CD4-positive, alpha-beta T cell treated with Interleukin-15 for 4 hours (primary cell): ENCODE results near the gene SGSM1.
A peak's percentile ranks its signal among the peaks of the same experiment; 100 is the strongest.
"Not testable (repeated sequence)": the region's sequence is repeated elsewhere in the genome, so short reads cannot be mapped to it uniquely, and the experiment has no call there.

Experiments used
- DNase-seq: peaks from one replicate; pipeline ENCODE4 v3.0.0-alpha.2; 2020; ENCODE audit warnings: low spot score

Gene SGSM1

GRCh38 chr22:24894998-24895397, 89.0 kb downstream of the SGSM1 start:
- no peak for DNase-seq

GRCh38 chr22:24901448-24901847, 95.4 kb downstream of the SGSM1 start:
- no peak for DNase-seq

DNA sequence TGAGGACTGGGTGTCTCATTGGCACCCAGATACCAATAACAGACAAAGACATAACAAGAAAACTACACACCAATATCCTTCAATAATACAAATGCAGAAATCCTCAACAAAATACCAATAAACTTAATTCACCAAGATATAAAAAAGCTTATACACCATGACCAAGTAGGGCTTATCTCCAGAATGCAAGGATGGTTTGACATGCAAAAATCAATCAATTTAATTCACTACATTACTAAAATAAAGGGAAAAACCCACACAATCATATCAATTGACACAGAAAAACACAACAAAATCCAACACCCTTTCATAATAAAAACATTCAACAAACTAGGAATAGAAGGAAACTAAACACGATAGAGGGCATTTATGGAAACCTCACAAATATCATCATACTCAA, 99.9 kb downstream of the SGSM1 start:
- no peak for DNase-seq

DNA sequence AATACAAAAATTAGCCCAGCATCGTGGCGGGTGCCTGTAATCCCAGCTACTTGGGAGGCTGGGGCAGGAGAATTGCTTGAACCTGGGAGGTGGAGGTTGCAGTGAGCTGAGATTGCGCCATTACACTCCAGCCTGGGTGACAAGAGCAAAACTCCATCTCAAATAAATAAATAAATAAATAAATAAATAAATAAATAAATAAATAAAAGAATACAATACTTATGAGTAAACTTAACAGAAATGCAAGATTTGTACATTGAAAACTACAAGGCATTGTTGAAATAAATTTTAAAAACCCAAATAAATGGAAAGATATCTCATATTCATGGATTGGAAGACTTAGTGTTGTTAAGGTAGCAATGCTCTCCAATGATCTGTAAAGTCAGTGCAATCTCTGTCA, 101.1 kb downstream of the SGSM1 start:
- not testable (repeated sequence) for DNase-seq

GRCh38 chr22:24920029-24920428, 114.0 kb downstream of the SGSM1 start:
- no peak for DNase-seq

DNA sequence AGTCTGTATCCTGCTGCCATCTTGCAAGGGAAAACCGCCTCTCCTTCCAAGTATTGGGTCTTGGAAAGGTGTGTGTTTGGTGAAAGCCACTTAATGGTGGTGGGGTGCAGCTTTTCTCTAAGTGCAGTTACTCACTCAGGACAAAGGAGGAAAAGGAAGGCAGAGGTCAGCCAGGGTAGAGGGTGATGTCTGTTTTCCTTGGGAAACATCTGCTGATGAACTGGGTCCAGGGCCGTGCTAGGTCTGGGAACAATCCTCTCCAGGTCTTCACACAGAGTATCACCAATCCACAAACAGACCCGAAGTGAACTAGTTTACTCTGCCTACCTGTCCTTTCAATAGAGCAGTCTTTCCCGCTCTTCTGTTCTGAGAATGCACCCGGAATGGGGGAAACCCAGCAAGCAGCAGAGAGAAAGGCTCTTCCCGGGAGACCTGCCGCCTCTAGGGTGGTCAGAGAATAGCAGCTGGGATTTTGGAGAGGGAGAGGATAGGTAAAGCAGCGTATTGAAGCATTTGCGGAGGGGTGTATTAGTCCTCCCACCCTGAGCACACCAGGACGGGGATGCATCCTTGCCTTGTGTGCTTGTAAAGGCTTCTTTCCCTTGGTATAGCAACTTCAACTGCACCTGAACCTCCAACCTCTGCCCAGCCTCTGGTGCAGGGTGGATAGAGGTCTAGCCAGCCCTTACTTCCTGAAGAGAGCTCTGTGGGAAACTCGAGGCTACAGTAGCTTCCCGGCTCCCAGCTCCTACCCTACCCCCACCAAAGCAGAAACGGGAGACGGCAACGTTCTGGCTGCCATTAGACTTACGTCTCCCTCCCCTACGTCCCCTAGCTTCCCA, 119.8 kb downstream of the SGSM1 start:
- no peak for DNase-seq

DNA sequence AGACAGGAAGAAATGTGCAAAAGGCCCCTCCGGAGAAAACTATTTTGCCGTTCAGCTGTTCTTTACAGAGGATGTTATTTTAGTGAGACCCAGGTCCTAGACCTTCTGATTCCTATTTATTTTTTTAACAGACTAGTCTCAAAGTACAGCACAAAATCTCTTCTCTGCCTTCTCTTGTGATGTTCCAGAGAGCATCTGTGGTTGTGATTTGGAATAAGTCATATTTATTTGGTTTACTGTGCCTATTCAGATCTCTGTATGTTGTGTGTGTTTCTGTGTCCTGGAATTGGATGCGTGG, 120.4 kb downstream of the SGSM1 start:
- DNase-seq, result no peak

DNA sequence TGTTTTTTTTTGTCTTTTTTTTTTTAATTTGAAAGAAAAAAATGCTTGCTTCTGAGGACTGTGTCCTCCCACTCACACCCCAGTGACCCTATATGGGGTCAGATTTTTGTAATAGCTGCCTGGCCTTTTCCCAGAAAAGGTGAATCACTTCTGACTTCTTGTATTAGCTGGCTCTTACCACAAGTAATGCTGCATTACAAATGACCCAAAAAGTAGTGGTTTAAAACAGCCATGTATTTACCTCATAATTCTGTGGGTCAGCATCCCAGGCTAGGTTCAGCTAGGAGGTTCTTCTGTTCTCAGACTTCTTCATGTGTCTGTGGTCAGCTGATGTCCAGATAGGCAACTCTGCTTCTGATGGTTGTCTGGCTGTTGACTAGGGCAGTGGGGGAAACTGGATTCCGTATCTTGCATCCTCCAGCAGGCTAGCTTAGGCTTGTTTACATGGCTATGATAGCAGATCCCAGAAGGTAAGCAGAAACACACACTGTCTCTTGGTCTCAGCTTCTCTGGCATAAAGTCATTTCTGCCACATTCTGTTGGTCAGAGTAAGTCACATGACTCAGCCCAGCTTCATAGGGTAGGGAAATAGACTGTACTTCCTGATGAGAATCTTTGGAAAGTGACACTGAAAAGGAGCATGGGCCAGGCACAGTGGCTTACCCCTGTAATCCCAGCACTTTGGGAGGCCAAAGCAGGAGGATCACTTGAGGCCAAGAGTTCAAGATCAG, 121.0 kb downstream of the SGSM1 start:
- no peak for DNase-seq

GRCh38 chr22:24928322-24928721, 122.3 kb downstream of the SGSM1 start:
- DNase-seq, result no peak

DNA sequence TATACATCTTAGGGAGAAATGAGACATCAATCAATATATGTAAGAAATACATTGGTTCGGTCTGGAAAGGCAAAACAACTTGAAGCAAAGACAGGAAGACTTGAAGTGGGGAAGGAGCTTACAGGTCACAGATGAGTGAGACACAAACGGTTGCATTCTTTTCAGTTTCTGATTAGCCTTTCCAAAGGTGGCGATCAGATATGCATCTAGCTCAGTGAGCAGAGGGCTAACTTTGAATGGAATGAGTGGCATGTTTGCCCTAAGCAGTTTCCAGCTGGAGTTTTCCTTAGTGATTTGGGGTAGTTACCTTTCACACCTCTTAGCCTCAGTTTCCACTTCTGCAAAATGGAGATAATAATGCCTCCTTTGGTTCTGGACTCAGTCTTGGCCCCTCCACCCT, 124.7 kb downstream of the SGSM1 start:
- no peak for DNase-seq

DNA sequence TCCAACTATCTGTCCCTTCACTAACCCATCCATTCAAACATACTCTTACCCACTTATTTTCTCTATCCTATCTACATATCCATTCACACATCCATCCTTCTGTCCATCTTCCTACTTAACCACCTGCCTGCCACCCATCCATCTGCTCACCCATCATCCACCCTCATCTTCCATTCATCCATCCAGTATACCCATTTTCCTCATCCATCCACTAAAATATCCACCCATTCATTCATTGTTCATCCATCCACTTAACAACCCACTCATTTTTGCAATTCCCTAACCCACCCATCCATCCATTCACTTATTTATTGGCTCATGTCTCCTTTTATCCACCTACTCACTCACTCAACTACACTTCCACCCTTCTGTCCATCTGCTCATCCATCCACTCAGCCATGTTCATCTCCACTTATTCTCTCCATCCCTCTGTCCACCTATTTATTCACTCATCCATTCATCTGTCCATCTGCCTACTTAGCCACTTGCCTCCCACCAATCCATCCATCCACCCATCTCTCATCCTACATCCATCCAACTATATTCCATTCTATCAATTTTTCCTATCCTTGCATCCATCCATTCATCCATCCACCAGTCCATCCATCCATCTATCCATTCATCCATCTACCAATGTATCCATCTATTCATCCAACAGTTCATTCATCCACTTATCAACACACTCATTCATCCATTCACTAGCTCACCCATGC, 129.9 kb downstream of the SGSM1 start:
- no peak for DNase-seq

DNA sequence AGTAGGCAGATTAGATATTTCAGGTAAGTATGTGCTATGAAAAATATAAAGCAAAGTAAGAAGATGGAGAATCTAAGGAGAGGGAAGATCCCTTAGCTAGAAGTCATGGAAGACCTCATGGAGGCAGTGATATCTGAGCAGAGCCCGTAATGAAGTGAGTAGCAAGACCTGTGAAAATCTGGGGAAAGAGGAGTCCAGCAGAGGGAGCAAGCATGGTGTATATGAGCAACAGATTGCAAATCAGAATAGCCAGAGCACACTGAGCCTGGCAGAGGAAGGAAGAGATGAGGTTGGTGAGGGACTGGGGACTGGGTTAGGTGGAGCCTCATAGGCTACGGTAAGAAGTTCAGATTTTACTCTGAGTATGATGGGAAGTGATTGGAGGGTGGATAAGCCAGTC, 131.1 kb downstream of the SGSM1 start:
- no peak for DNase-seq

DNA sequence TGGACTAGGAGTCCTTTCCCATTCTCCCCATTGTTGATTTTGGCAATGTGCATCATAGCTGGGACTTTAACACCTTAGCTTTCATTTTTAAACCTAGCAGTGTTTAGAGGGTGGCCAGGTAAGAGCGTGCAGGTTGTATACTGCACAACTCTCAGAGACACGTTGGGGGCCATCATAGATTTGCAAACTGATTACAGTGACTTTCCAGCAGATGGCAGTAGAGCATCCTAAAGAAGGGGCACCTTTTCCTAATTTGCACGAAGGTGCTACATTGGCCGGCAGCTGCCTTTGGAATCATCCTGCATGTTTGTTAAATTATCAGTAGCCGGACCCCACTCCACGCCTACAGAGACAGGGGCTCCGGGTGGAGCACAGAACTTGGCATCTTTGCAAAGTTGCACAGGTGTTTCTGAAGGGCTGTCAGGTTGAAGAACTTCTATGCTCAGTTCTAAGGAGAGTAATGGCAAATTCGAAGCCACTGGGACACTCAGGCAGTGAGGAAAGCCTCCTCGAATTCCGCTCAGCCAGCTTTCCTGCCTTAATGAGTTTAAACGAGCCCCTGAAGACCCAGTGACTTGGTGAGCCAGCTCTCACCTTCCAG, 132.8 kb downstream of the SGSM1 start:
- peak; percentile 53 for DNase-seq

DNA sequence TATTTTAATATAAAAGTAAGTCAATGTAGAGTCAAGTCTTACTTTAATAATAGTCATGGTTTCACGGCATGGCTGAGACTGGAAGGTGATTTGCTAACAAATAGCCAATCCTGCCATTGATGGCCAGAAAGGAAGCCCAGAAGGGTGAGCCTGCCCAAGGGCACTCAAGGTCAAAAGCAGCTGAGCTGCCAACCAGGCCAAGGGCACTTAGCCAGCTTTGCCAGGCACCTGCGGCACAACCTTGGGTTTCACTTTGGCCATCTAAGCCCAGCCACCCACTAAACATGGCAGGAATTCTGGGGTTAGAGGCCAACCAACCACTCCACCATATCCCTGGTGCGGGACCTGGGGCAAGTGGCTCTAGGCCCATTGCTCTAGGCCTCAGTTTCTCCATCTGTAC, 136.3 kb downstream of the SGSM1 start:
- DNase-seq, result no peak

- no peak for DNase-seq
Measured at GRCh38 chr22:24944217-24944937, 138.4 kb downstream of the SGSM1 start.

DNA sequence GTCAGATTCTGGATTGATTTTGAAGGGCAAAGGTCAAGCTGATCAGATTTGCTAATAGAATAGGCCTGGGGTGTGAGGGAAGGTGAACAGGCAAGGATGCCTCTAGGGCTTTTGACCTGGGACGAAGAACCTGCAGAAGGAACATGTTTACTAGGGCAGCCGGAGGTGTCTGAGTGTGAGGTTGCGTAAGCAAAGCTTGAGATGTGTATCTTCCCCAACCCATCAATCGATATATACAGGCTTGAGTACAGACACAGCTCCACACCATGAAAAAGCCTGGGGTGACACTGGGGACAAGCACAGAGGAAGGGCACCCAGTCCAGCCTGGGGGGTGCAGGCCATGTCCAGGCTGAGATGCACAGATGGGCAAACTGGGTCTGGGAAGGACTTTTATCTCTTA, 139.4 kb downstream of the SGSM1 start:
- no peak for DNase-seq

DNA sequence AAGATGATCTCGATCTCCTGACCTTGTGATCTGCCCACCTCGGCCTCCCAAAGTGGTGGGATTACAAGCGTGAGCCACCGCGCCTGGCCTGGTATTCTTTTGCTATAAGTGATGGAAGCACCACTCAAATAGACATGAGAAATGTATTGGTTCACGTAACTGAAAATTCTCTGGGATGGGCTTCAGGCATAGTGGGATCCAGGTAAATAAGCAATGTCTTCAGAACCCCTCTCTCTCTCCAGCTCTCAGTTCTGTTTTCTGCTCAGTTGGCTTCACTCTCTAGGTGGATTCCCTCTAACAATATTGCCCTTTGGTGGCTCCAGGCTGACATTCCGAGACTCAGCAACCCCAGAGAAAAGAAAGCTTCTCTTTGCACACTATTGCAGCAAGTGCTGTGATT, 141.4 kb downstream of the SGSM1 start:
- DNase-seq, result no peak

- DNase-seq, result no peak
Measured at GRCh38 chr22:24947881-24948280, 141.9 kb downstream of the SGSM1 start.

GRCh38 chr22:24948356-24949202, 142.6 kb downstream of the SGSM1 start:
- DNase-seq, result no peak

- no peak for DNase-seq
Measured at GRCh38 chr22:24950272-24950902, 144.4 kb downstream of the SGSM1 start.
